ENCODE data around the gene PDZK1IP1. TPM values are rescaled to one million over a fixed set of nuclear protein-coding genes. Genes with fewer than 3 reads are reported as not detected.
A peak's percentile ranks its signal among the peaks of the same experiment; 100 is the strongest.

Gene PDZK1IP1
- total and polyA plus RNA-seq, 2 experiments from 2014 or later: not detected

GRCh38 chr1:47183308-47184089, 6.3 kb downstream of the PDZK1IP1 start:
- DNase-seq (ENCODE audit: low read depth in 1 of 2, low spot score in 1 of 2): no peak
- Histone ChIP-seq H3K4me3 (no peak overlapping the region), H3K27me3 (peaks cover 11% of the 10 kb centered on the region), H3K27ac (no peak overlapping the region), H3K4me1 (ENCODE audit: low read depth) (no peaks in the 10 kb centered on the region), H3K9me3 (ENCODE audit: low read depth) (no peaks in the 10 kb centered on the region), H3K36me3 (no peaks in the 10 kb centered on the region)
- TF ChIP-seq, protein P1, sequence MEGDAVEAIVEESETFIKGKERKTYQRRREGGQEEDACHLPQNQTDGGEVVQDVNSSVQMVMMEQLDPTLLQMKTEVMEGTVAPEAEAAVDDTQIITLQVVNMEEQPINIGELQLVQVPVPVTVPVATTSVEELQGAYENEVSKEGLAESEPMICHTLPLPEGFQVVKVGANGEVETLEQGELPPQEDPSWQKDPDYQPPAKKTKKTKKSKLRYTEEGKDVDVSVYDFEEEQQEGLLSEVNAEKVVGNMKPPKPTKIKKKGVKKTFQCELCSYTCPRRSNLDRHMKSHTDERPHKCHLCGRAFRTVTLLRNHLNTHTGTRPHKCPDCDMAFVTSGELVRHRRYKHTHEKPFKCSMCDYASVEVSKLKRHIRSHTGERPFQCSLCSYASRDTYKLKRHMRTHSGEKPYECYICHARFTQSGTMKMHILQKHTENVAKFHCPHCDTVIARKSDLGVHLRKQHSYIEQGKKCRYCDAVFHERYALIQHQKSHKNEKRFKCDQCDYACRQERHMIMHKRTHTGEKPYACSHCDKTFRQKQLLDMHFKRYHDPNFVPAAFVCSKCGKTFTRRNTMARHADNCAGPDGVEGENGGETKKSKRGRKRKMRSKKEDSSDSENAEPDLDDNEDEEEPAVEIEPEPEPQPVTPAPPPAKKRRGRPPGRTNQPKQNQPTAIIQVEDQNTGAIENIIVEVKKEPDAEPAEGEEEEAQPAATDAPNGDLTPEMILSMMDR (IDR thresholded peaks at IDR 0.05; ENCODE audit: low read depth, low read length): no peak

DNA sequence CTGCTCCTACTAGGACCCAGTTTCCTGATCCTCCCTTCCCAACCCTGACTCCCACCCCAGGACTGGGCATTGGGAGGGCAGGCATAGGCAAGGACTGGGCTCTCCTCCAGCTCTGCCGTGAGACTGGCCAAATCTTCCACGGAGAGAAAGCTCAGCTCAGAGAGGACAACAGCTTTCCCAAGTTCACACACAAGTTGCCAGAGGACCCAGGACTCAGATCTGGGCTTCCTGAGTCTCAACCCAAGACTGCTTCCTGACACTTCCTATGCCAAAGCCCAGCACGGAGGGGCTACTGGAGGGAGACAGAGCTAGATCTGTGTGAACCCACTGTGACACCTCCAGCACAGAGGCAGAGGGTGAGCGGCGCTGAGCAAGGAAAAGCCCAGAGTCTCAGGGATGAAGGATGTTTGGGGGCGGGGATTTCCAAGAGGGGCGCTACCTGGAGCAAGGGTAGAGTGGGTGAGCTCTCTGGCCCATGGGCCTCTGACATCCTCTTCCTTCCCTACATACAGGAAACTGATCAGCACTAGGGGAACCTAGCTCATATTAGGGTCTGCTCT, 7.1 kb downstream of the PDZK1IP1 start:
- Histone ChIP-seq H3K27me3 (peaks cover 11% of the 10 kb centered on the region), H3K4me3 (no peak overlapping the region), H3K9me3 (ENCODE audit: low read depth) (no peaks in the 10 kb centered on the region), H3K36me3 (no peaks in the 10 kb centered on the region), H3K4me1 (ENCODE audit: low read depth) (no peaks in the 10 kb centered on the region), H3K27ac (no peak overlapping the region)
- TF ChIP-seq, protein P1 (IDR thresholded peaks at IDR 0.05; ENCODE audit: low read depth, low read length): no peak
- DNase-seq (ENCODE audit: low read depth in 1 of 2, low spot score in 1 of 2): no peak

DNA sequence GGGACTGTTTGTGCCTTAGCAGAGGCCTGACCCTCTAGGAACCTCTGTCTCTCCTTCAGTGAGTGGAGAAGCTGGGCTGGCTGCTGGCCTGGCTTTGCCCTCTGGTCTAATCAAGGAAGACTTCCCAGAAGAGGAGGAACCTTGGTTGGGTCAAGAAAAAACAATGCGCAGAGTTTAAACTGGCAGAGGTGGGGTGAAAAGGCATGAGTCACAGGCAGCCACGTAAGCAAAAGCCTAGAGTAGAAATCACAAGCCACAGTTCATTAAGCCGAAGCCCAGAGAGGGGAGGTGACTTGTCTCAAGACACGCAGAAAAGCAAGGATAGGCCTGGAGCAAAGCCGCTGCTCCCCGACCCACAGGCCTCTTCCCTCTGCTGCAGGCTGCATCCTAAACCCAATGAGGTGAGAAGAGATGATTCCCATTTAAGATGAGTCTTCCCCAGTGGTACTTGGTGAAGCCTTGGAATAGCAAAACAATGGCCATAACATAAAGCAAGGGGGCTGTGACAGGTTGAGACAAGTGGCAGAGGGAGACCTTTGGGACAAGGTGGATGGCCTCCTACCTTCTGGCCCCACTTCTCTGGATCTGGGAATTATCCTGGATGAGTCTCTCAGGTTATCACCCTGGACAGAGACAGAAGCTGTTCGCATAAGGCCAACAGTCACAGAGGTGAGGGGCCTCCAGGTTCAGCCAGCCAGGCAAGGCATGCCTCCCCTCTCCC, 7.7 kb downstream of the PDZK1IP1 start:
- Histone ChIP-seq H3K4me1 (ENCODE audit: low read depth) (no peaks in the 10 kb centered on the region), H3K9me3 (ENCODE audit: low read depth) (no peaks in the 10 kb centered on the region), H3K27ac (no peak overlapping the region), H3K4me3 (no peak overlapping the region), H3K27me3 (peaks cover 11% of the 10 kb centered on the region), H3K36me3 (no peaks in the 10 kb centered on the region)
- peak in 1 of 2 donors; percentile 59 for DNase-seq (ENCODE audit: low read depth in 1 of 2, low spot score in 1 of 2)
- TF ChIP-seq, protein P1 (IDR thresholded peaks at IDR 0.05; ENCODE audit: low read depth, low read length): no peak

- Histone ChIP-seq H3K9me3 (ENCODE audit: low read depth) (no peaks in the 10 kb centered on the region), H3K27me3 (peaks cover 11% of the 10 kb centered on the region), H3K4me3 (no peak overlapping the region), H3K27ac (no peak overlapping the region), H3K36me3 (no peaks in the 10 kb centered on the region), H3K4me1 (ENCODE audit: low read depth) (no peaks in the 10 kb centered on the region)
- TF ChIP-seq, protein P1 (IDR thresholded peaks at IDR 0.05; ENCODE audit: low read depth, low read length): no peak
- peak in 1 of 2 donors; percentile 13 for DNase-seq (ENCODE audit: low read depth in 1 of 2, low spot score in 1 of 2)
These were observed 8.5 kb downstream of the PDZK1IP1 start for GRCh38 chr1:47181095-47181954.

- TF ChIP-seq, protein P1 (IDR thresholded peaks at IDR 0.05; ENCODE audit: low read depth, low read length): no peak
- H3K27me3 ChIP-seq: peaks cover 11% of the 10 kb centered on the region
- H3K4me3 ChIP-seq: no peak overlapping the region
- no peaks in the 10 kb centered on the region for H3K36me3 ChIP-seq
- no peak overlapping the region for H3K27ac ChIP-seq
- H3K9me3 ChIP-seq (ENCODE audit: low read depth): no peaks in the 10 kb centered on the region
- peak in 1 of 2 donors; percentile 47 for DNase-seq (ENCODE audit: low read depth in 1 of 2, low spot score in 1 of 2)
- no peaks in the 10 kb centered on the region for H3K4me1 ChIP-seq (ENCODE audit: low read depth)
These were observed 9.2 kb downstream of the PDZK1IP1 start for GRCh38 chr1:47180603-47181094.

All from cardiac muscle cell (in vitro differentiated cells and primary cell).